Activated CD8-positive, alpha-beta T cell treated with anti-CD3 and anti-CD28 coated beads, Interleukin-2, amount 10 ng/mL, durations not matched to agents 7 days and 5 days (primary cell): Measurements from ENCODE around the gene YPEL5. TPM values are rescaled to one million over a fixed set of nuclear protein-coding genes. Genes with fewer than 3 reads are reported as not detected.
"Not testable (repeated sequence)": the region's sequence is repeated elsewhere in the genome, so short reads cannot be mapped to it uniquely, and the experiment has no call there.

Source experiments
- ATAC-seq: fragments of 150-1000 bp; cut with Tn5 transposase; one replicate; pipeline ENCODE4 v1.10.0; 2021; ENCODE audit warnings: moderate library complexity
- CTCF ChIA-PET: fragments of 350-600 bp; sonication (Branson Sonifier 250); formaldehyde crosslinking; loops from one replicate; lab custom pipeline; 2021; ENCODE audit warnings: antibody characterized with exemption; lab: Charles Lee
- POLR2A ChIA-PET: fragments of 350-600 bp; sonication (Branson Sonifier 250); formaldehyde crosslinking; loops from one replicate; lab custom pipeline; 2021; ENCODE audit warnings: antibody characterized with exemption; lab: Charles Lee
- DNase-seq: peaks from one replicate; pipeline ENCODE4 v3.0.0-alpha.2; 2020
- H3K27ac Mint-ChIP-seq: one replicate; pipeline ENCODE4 v1.8.0; 2021; ENCODE audit warnings: mild to moderate bottlenecking, mixed read lengths
- H3K27me3 Mint-ChIP-seq: one replicate; pipeline ENCODE4 v1.8.0; 2021; ENCODE audit warnings: low read depth, mixed read lengths
- H3K36me3 Mint-ChIP-seq: one replicate; pipeline ENCODE4 v1.8.0; 2021; ENCODE audit warnings: low read depth, mixed read lengths
- H3K4me1 Mint-ChIP-seq: one replicate; pipeline ENCODE4 v1.8.0; 2021; ENCODE audit warnings: low read depth, mixed read lengths
- H3K4me3 Mint-ChIP-seq: one replicate; pipeline ENCODE4 v1.8.0; 2021; ENCODE audit warnings: mild to moderate bottlenecking, mixed read lengths
- H3K9me3 Mint-ChIP-seq: one replicate; pipeline ENCODE4 v1.8.0; 2022; ENCODE audit warnings: mixed read lengths; ENCODE audit not compliant: insufficient read depth
- total RNA-seq, 2 experiments: library from RNA; stranded (reverse); gene quantifications; one replicate each; pipeline ENCODE4 v1.2.3, GENCODE V29; 2021

Gene YPEL5
- total RNA-seq, 2 experiments from 2014 or later = 32.5 to 34.9 TPM

GRCh38 chr2:30139131-30139870 is 7.5 kb upstream of the YPEL5 start:
- ATAC-seq = peak; percentile 48
- DNase-seq = peak; percentile 33
- Mint-ChIP-seq H3K27me3 (peaks cover 5% of the 10 kb centered on the region), H3K36me3 (no peaks in the 10 kb centered on the region), H3K4me1 (peaks cover 12% of the 10 kb centered on the region), H3K9me3 (no peaks in the 10 kb centered on the region), H3K4me3 (no peak overlapping the region), H3K27ac (peak overlapping the region; percentile 6)
- ChIA-PET POLR2A (no interaction called here), CTCF (interaction anchor here (0.7 to 2.4 kb wide), 5 partner anchors 8 to 572 kb away, joined by 3 to 14 read pairs (median 6); no protein-coding TSS in a partner anchor)

- Mint-ChIP-seq H3K4me3 (no peak overlapping the region), H3K27ac (no peak overlapping the region), H3K9me3 (no peaks in the 10 kb centered on the region), H3K4me1 (peaks cover 21% of the 10 kb centered on the region), H3K36me3 (no peaks in the 10 kb centered on the region), H3K27me3 (peaks cover 5% of the 10 kb centered on the region)
- CTCF ChIA-PET = interaction anchor here (1.5 to 11.8 kb wide), 2 partner anchors 24 to 570 kb away, joined by 3 to 174 read pairs; no protein-coding TSS in a partner anchor
- no peak for DNase-seq
- no peak for ATAC-seq
- POLR2A ChIA-PET = no interaction called here
These were observed 5.7 kb upstream of the YPEL5 start for GRCh38 chr2:30141136-30141535.

- ChIA-PET POLR2A (no interaction called here), CTCF (interaction anchor here (11.8 kb wide), 1 partner anchor 21 kb away, joined by 174 read pairs; no protein-coding TSS in a partner anchor)
- DNase-seq = no peak
- ATAC-seq = no peak
- H3K9me3 Mint-ChIP-seq = no peaks in the 10 kb centered on the region
- H3K4me3 Mint-ChIP-seq = no peak overlapping the region
- peaks cover 3% of the 10 kb centered on the region for H3K36me3 Mint-ChIP-seq
- peaks cover 28% of the 10 kb centered on the region for H3K4me1 Mint-ChIP-seq
- no peak overlapping the region for H3K27ac Mint-ChIP-seq
- H3K27me3 Mint-ChIP-seq = no peaks in the 10 kb centered on the region
These were observed 2.5 kb upstream of the YPEL5 start for GRCh38 chr2:30144260-30144659.

GRCh38 chr2:30144951-30145350 is 1.9 kb upstream of the YPEL5 start:
- POLR2A ChIA-PET = interaction anchor here (0.7 kb wide), 1 partner anchor 10 kb away, joined by 3 read pairs; no protein-coding TSS in a partner anchor
- not testable (repeated sequence) for H3K27me3 Mint-ChIP-seq, H3K4me3 Mint-ChIP-seq

GRCh38 chr2:30145826-30146336 is 926 bp upstream of the YPEL5 start:
- Mint-ChIP-seq H3K27ac (peak overlapping the region; percentile 95), H3K27me3 (no peaks in the 10 kb centered on the region), H3K36me3 (peaks cover 3% of the 10 kb centered on the region), H3K9me3 (no peaks in the 10 kb centered on the region), H3K4me3 (peak overlapping the region; percentile 83), H3K4me1 (peaks cover 31% of the 10 kb centered on the region)
- ChIA-PET CTCF (interaction anchor here (0.9 to 11.8 kb wide), 11 partner anchors 10 to 566 kb away, joined by 3 to 174 read pairs (median 4); partner anchors contain the start of gene LBH), POLR2A (interaction anchor here (0.8 to 1.6 kb wide), 10 partner anchors 9 to 300 kb away, joined by 3 to 9 read pairs (median 4); partner anchors contain the start of gene LBH)
- DNase-seq (no peak), ATAC-seq (no peak)

More at GRCh38 chr2:30144951-30145350, 1.9 kb upstream of the YPEL5 start:
- H3K9me3 Mint-ChIP-seq, DNase-seq, H3K36me3 Mint-ChIP-seq, ATAC-seq, H3K27ac Mint-ChIP-seq: not testable (repeated sequence)
- CTCF ChIA-PET = interaction anchor here (1.6 to 11.8 kb wide), 3 partner anchors 20 to 566 kb away, joined by 3 to 174 read pairs (median 118); no protein-coding TSS in a partner anchor
- H3K4me1 Mint-ChIP-seq = peaks cover 29% of the 10 kb centered on the region

GRCh38 chr2:30147196-30147714 is 448 bp downstream of the YPEL5 start:
- Mint-ChIP-seq H3K9me3 (no peaks in the 10 kb centered on the region), H3K27me3 (no peaks in the 10 kb centered on the region), H3K4me3 (peak overlapping the region; percentile 83), H3K4me1 (peaks cover 31% of the 10 kb centered on the region), H3K27ac (peak overlapping the region; percentile 80), H3K36me3 (peaks cover 3% of the 10 kb centered on the region)
- ChIA-PET POLR2A (interaction anchor here (0.7 to 2.0 kb wide), 11 partner anchors 8 to 1173 kb away, joined by 3 to 10 read pairs (median 5); partner anchors contain the start of gene LBH), CTCF (interaction anchor here (1.0 to 11.8 kb wide), 13 partner anchors 7 to 564 kb away, joined by 3 to 174 read pairs (median 5); partner anchors contain the start of gene LBH)
- DNase-seq = peak; percentile 27
- ATAC-seq = peak; percentile 10

- POLR2A ChIA-PET = interaction anchor here (0.7 to 2.0 kb wide), 8 partner anchors 10 to 114 kb away, joined by 3 to 10 read pairs (median 4); partner anchors contain the start of gene LBH
- DNase-seq = peak; percentile 83
These were observed 1.2 kb downstream of the YPEL5 start for GRCh38 chr2:30147715-30148610.

GRCh38 chr2:30148850-30149249 is 2.0 kb downstream of the YPEL5 start:
- Mint-ChIP-seq H3K9me3 (no peaks in the 10 kb centered on the region), H3K4me3 (peak overlapping the region; percentile 65), H3K36me3 (peaks cover 3% of the 10 kb centered on the region), H3K4me1 (peaks cover 31% of the 10 kb centered on the region), H3K27me3 (no peaks in the 10 kb centered on the region), H3K27ac (no peak overlapping the region)
- POLR2A ChIA-PET = interaction anchor here (1.8 kb wide), 1 partner anchor 83 kb away, joined by 6 read pairs; the partner anchor contains the start of gene LBH
- ATAC-seq (no peak), DNase-seq (peak; percentile 20)
- CTCF ChIA-PET = interaction anchor here (0.8 to 11.8 kb wide), 14 partner anchors 7 to 563 kb away, joined by 3 to 174 read pairs (median 4); no protein-coding TSS in a partner anchor

More at GRCh38 chr2:30147715-30148610, 1.2 kb downstream of the YPEL5 start:
- Mint-ChIP-seq H3K27ac (peak overlapping the region; percentile 80), H3K36me3 (peaks cover 3% of the 10 kb centered on the region), H3K9me3 (no peaks in the 10 kb centered on the region), H3K4me3 (peak overlapping the region; percentile 65), H3K4me1 (peaks cover 31% of the 10 kb centered on the region), H3K27me3 (no peaks in the 10 kb centered on the region)
- CTCF ChIA-PET = interaction anchor here (0.8 to 11.8 kb wide), 16 partner anchors 8 to 563 kb away, joined by 3 to 174 read pairs (median 4); no protein-coding TSS in a partner anchor
- ATAC-seq = peak; percentile 6

- Mint-ChIP-seq H3K27ac (no peak overlapping the region), H3K27me3 (no peaks in the 10 kb centered on the region)
These were observed 2.7 kb downstream of the YPEL5 start for GRCh38 chr2:30149513-30149912.

GRCh38 chr2:30149976-30150375 is 3.2 kb downstream of the YPEL5 start:
- H3K4me1 Mint-ChIP-seq = peaks cover 30% of the 10 kb centered on the region
- CTCF ChIA-PET = interaction anchor here (0.7 to 11.8 kb wide), 6 partner anchors 15 to 561 kb away, joined by 3 to 174 read pairs (median 7); no protein-coding TSS in a partner anchor
- peak; percentile 11 for DNase-seq
- peaks cover 3% of the 10 kb centered on the region for H3K36me3 Mint-ChIP-seq
- ATAC-seq = no peak
- H3K27me3 Mint-ChIP-seq = no peaks in the 10 kb centered on the region
- H3K4me3 Mint-ChIP-seq = no peak overlapping the region
- POLR2A ChIA-PET = interaction anchor here (1.2 kb wide), 1 partner anchor 83 kb away, joined by 4 read pairs; no protein-coding TSS in a partner anchor
- no peaks in the 10 kb centered on the region for H3K9me3 Mint-ChIP-seq
- H3K27ac Mint-ChIP-seq = no peak overlapping the region

More at GRCh38 chr2:30149513-30149912, 2.7 kb downstream of the YPEL5 start:
- ChIA-PET CTCF (interaction anchor here (0.7 to 11.8 kb wide), 5 partner anchors 16 to 562 kb away, joined by 3 to 174 read pairs (median 5); no protein-coding TSS in a partner anchor), POLR2A (interaction anchor here (1.2 kb wide), 1 partner anchor 84 kb away, joined by 4 read pairs; no protein-coding TSS in a partner anchor)
- Mint-ChIP-seq H3K9me3 (no peaks in the 10 kb centered on the region), H3K4me1 (peaks cover 31% of the 10 kb centered on the region), H3K36me3 (peaks cover 3% of the 10 kb centered on the region), H3K4me3 (no peak overlapping the region)
- ATAC-seq = no peak
- peak; percentile 17 for DNase-seq
